ENCODE measurements around the gene SPINK5.

DNA sequence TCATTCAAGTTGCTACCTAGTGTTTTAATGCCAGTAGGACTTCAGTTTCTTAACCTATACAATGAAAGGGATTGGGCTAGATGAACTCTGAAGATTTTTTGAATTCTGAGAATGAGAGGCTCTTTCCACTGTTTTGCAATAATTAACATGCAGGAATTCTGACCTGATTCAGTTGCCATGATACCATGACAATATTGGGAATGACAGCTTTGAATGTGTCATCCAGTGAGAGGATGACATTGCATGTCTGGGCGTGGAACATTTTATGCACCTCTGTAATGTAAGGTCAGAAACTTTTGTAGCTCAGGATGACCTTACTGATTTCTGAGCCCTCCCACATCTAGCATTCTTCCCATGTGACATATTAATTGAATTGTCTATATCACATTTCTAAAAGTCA lies 30.6 kb upstream of the SPINK5 start:
- no peak for TF ChIP-seq TAF1 (IDR thresholded peaks at IDR 0.05; ENCODE audit: borderline replicate concordance, low read depth, low read length)
- TF ChIP-seq POLR2A (IDR thresholded peaks at IDR 0.05; ENCODE audit: low read depth, low read length) = no peak
- no peak for TF ChIP-seq POLR2AphosphoS5 (IDR thresholded peaks at IDR 0.05; ENCODE audit: low read depth, low read length)

Measured in GM12892 (cell line).